Endothelial cell of umbilical vein (primary cell): ENCODE measurements around the gene PRKD1. TPM values are rescaled to one million over a fixed set of nuclear protein-coding genes. Genes with fewer than 3 reads are reported as not detected.

Experiments used
- BruUV-seq: library from RNA; stranded (reverse); fragments of 400-500 nt; replicated peaks from 2 replicates; lab custom pipeline; 2021; lab: Mats Ljungman, UMichigan
- CTCF ChIA-PET: fragments of 300-600, 350-600 bp; sonication (Branson Sonifier 250); formaldehyde crosslinking; loops from one replicate; lab custom pipeline; 2021; ENCODE audit warnings: antibody characterized with exemption, inconsistent platforms; lab: Charles Lee
- POLR2A ChIA-PET: fragments of 300-600, 350-600 bp; sonication (Branson Sonifier 250); formaldehyde crosslinking; loops from one replicate; lab custom pipeline; 2021; ENCODE audit warnings: antibody characterized with exemption, inconsistent platforms; lab: Charles Lee
- DNase-seq: peaks from one replicate; pipeline ENCODE4 v3.0.0-alpha.2; 2011; ENCODE audit warnings: low read depth, low spot score
- FAIRE-seq: peaks from 2 replicates; lab custom pipeline; 2011; peaks lifted over from hg19 to GRCh38; lab: Jason Lieb, UNC
- H2AFZ ChIP-seq: 2 replicates; pipeline ENCODE4 v1.6.0; 2012; ENCODE audit warnings: low read depth, low read length, control low read depth, inconsistent platforms
- H3K27ac ChIP-seq: 2 replicates; pipeline ENCODE4 v1.5.1; 2011; ENCODE audit warnings: low read depth, mild to moderate bottlenecking, control low read depth, low read length, moderate library complexity; ENCODE audit not compliant: insufficient read depth
- H3K27me3 ChIP-seq, 2 experiments: 2 replicates each; pipeline versions ENCODE4 v1.6.0 to v1.6.1; 2011; ENCODE audit warnings: low read length in 2 of 2, mixed read lengths in 1 of 2; ENCODE audit not compliant: control insufficient read depth in 2 of 2, insufficient read depth in 2 of 2
- H3K36me3 ChIP-seq, 2 experiments: 2 replicates in 1 of 2; 3 replicates in 1 of 2; pipeline ENCODE4 v1.5.1; 2011; ENCODE audit warnings: low read length in 2 of 2, mild to moderate bottlenecking in 1 of 2, moderate library complexity in 1 of 2; ENCODE audit not compliant: control insufficient read depth in 2 of 2, insufficient read depth in 2 of 2; ENCODE audit errors: extremely low read depth in 1 of 2
- H3K4me1 ChIP-seq: 3 replicates; pipeline ENCODE4 v1.5.1; 2011; ENCODE audit warnings: mild to moderate bottlenecking, low read length; ENCODE audit not compliant: control insufficient read depth, insufficient read depth; ENCODE audit errors: extremely low read depth
- H3K4me2 ChIP-seq: 2 replicates; pipeline ENCODE4 v1.6.1; 2011; ENCODE audit warnings: low read length, control low read depth, mixed read lengths; ENCODE audit not compliant: insufficient read depth
- H3K4me3 ChIP-seq, 3 experiments: fragments of 200-600 bp in 1 of 3; sonication (generic), shearing (Covaris generic) in 1 of 3; replicated peaks in 1 of 3; 2 replicates each; pipeline ENCODE4 v1.5.1; 2011 to 2016; ENCODE audit warnings: control low read depth in 3 of 3, low read length in 3 of 3, mild to moderate bottlenecking in 2 of 3, inconsistent platforms in 1 of 3, low read depth in 1 of 3, moderate library complexity in 1 of 3; ENCODE audit not compliant: insufficient read depth in 1 of 3
- H3K79me2 ChIP-seq: 2 replicates; pipeline ENCODE4 v1.6.0; 2012; ENCODE audit warnings: low read length, inconsistent platforms; ENCODE audit not compliant: control insufficient read depth, insufficient read depth
- H3K9ac ChIP-seq: replicated peaks from 2 replicates; pipeline ENCODE3; 2011; ENCODE audit warnings: low read length, control low read depth; ENCODE audit not compliant: insufficient read depth; ENCODE audit errors: extremely low read depth
- H3K9me1 ChIP-seq: replicated peaks from 3 replicates; pipeline ENCODE4 v1.6.0; 2011; ENCODE audit warnings: mild to moderate bottlenecking, low read length; ENCODE audit not compliant: control insufficient read depth, insufficient read depth; ENCODE audit errors: extremely low read depth
- H3K9me3 ChIP-seq: replicated peaks from 2 replicates; pipeline ENCODE4 v1.5.1; 2012; ENCODE audit warnings: low read length, inconsistent platforms; ENCODE audit not compliant: control insufficient read depth, insufficient read depth
- H4K20me1 ChIP-seq: replicated peaks from 2 replicates; pipeline ENCODE3; 2011; ENCODE audit warnings: mild to moderate bottlenecking, low read length; ENCODE audit not compliant: control insufficient read depth, insufficient read depth; ENCODE audit errors: extremely low read depth
- EZH2 ChIP-seq: IDR thresholded peaks from 2 replicates; pipeline ENCODE4 v1.6.1; 2012; ENCODE audit warnings: borderline replicate concordance, low read depth, mild to moderate bottlenecking, moderate library complexity, low read length, inconsistent platforms; ENCODE audit not compliant: severe bottlenecking
- FOS ChIP-seq: IDR thresholded peaks from 2 replicates; pipeline ENCODE4 v1.6.1; 2011; ENCODE audit warnings: mild to moderate bottlenecking, low read length, moderate library complexity, borderline replicate concordance; ENCODE audit not compliant: insufficient read depth
- GATA2 ChIP-seq: IDR thresholded peaks from 2 replicates; pipeline ENCODE4 v1.7.0; 2011; ENCODE audit warnings: low read depth, mild to moderate bottlenecking, moderate library complexity, mixed read lengths, low read length; ENCODE audit not compliant: insufficient read length, insufficient read depth
- JUN ChIP-seq: IDR thresholded peaks from 2 replicates; pipeline ENCODE4 v1.6.1; 2011; ENCODE audit warnings: borderline replicate concordance, low read depth; ENCODE audit not compliant: insufficient read length, insufficient read depth
- MYC ChIP-seq: IDR thresholded peaks from one replicate; pipeline ENCODE4 v1.6.1; 2011; ENCODE audit warnings: mild to moderate bottlenecking, low read depth, low read length
- POLR2A ChIP-seq: IDR thresholded peaks from 2 replicates; pipeline ENCODE4 v1.6.1; 2012; ENCODE audit warnings: low read depth, mild to moderate bottlenecking, control low read depth, low read length
- POLR2AphosphoS5 ChIP-seq: IDR thresholded peaks from 2 replicates; pipeline ENCODE4 v1.6.1; 2012; ENCODE audit warnings: low read depth, mild to moderate bottlenecking, control low read depth, low read length, moderate library complexity; ENCODE audit not compliant: insufficient read depth
- dilution Hi-C: fragments of 300-500 bp; cut with MboI; formaldehyde crosslinking; loops from one replicate; pipeline ENCODE4 v1.15.0; 2019; ENCODE audit warnings: low sequenced_read_pairs; ENCODE audit not compliant: extremely low pct_ligation_motif_present
- intact Hi-C: fragments of 100-400 bp; cut with micrococcal nuclease; formaldehyde crosslinking; loops from one replicate; pipeline ENCODE4 v1.10.0; 2022
- polyA plus RNA-seq, 4 experiments: library from polyadenylated mRNA; depleted of rRNA in 3 of 4; stranded (reverse) in 3 of 4; unstranded in 1 of 4; fragments of >200 nt; gene quantifications; 2 replicates each; pipeline versions ENCODE4 v1.2.1 to v1.2.3, GENCODE V29; 2011 to 2012; ENCODE audit warnings: missing spikeins in 1 of 4
- total RNA-seq: library from RNA; stranded (reverse); gene quantifications from 2 replicates; pipeline ENCODE4 v1.2.3, GENCODE V29; 2021
- TF ChIP-seq, protein P1 (sequence below): IDR thresholded peaks from 2 replicates; pipeline ENCODE4 v1.6.1; 2011; ENCODE audit not compliant: insufficient read depth, insufficient read length
- TF ChIP-seq, protein P2 (sequence below), 2 donors: IDR thresholded peaks; 1 replicate in 1 of 2; 2 replicates in 1 of 2; pipeline ENCODE4 v1.5.1; 2011; ENCODE audit warnings: low read length in 2 of 2, mild to moderate bottlenecking in 2 of 2, moderate library complexity in 2 of 2, control low read depth in 1 of 2, inconsistent platforms in 1 of 2, low read depth in 1 of 2; ENCODE audit not compliant: insufficient read depth in 1 of 2; ENCODE audit errors: extremely low read depth in 1 of 2

PRKD1 gene
- total and polyA plus RNA-seq, 2 donors (not counting 3 experiments of a cell fraction or from before 2014, with no cell fraction given): 3.9 to 10.9 TPM

DNA sequence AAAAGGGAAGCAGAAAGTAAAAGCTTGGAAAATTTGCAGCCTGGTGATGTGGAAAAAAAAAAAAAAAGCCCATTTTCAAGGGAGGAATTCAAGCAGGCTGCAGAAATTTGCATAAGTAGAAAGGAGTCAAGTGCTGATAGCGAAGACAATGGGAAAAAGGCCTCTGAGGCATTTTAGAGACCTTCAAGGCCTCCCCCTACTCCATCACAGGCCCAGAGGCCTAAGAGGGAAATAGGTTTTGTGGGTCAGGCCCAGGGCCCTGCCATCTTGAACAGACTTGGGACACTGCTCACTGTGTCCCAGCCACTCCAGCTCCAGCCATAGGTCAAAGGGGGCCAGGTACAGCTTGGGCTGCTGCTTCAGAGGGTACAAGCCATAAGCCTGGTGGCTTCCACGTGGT lies 13.8 kb upstream of the PRKD1 start:
- H3K9me3 ChIP-seq: no peaks in the 10 kb centered on the region
- ChIA-PET CTCF (interaction anchor here (0.6 kb wide), 1 partner anchor 12 kb away, joined by 3 read pairs; no protein-coding TSS in a partner anchor), POLR2A (no interaction called here)
- DNase-seq (no peak), FAIRE-seq (no peak)
- no peaks in the 10 kb centered on the region for H3K4me1 ChIP-seq
- intact Hi-C loops: no loop called here
- no peaks in the 10 kb centered on the region for H3K9me1 ChIP-seq
- H3K4me3 ChIP-seq: no peak overlapping the region
- H3K4me2 ChIP-seq: no peak overlapping the region
- H3K27ac ChIP-seq: no peak overlapping the region
- BruUV-seq: no TSS peak
- no peaks in the 10 kb centered on the region for H4K20me1 ChIP-seq
- TF ChIP-seq MYC (no peak), POLR2A (no peak), FOS (no peak), JUN (no peak), POLR2AphosphoS5 (no peak), EZH2 (no peak), GATA2 (no peak)
- TF ChIP-seq, protein P1, sequence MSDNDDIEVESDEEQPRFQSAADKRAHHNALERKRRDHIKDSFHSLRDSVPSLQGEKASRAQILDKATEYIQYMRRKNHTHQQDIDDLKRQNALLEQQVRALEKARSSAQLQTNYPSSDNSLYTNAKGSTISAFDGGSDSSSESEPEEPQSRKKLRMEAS: no peak
- TF ChIP-seq, protein P2, sequence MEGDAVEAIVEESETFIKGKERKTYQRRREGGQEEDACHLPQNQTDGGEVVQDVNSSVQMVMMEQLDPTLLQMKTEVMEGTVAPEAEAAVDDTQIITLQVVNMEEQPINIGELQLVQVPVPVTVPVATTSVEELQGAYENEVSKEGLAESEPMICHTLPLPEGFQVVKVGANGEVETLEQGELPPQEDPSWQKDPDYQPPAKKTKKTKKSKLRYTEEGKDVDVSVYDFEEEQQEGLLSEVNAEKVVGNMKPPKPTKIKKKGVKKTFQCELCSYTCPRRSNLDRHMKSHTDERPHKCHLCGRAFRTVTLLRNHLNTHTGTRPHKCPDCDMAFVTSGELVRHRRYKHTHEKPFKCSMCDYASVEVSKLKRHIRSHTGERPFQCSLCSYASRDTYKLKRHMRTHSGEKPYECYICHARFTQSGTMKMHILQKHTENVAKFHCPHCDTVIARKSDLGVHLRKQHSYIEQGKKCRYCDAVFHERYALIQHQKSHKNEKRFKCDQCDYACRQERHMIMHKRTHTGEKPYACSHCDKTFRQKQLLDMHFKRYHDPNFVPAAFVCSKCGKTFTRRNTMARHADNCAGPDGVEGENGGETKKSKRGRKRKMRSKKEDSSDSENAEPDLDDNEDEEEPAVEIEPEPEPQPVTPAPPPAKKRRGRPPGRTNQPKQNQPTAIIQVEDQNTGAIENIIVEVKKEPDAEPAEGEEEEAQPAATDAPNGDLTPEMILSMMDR (IDR thresholded peaks at IDR 0.05; ENCODE audit: extremely low read depth in 1 of 2, insufficient read depth in 1 of 2, low read depth in 1 of 2, low read length in 2 of 2): no peak
- H2AFZ ChIP-seq: no peak overlapping the region
- H3K79me2 ChIP-seq: no peaks in the 10 kb centered on the region
- H3K9ac ChIP-seq: no peak overlapping the region
- H3K27me3 ChIP-seq: no peaks in the 10 kb centered on the region
- no peaks in the 10 kb centered on the region for H3K36me3 ChIP-seq
- dilution Hi-C loops: no loop called here
